GM12878 (cell line): ENCODE measurements around the gene KDM6B. TPM values are rescaled to one million over a fixed set of nuclear protein-coding genes. Genes with fewer than 3 reads are reported as not detected.

Experiments used
- ATAC-seq: fragments of 200-7000 bp; cut with Tn5 transposase; 3 replicates; pipeline ENCODE4 v1.9.1; 2020; ENCODE audit warnings: mild to moderate bottlenecking, moderate library complexity
- BruUV-seq: library from RNA; stranded (reverse); fragments of 400-500 nt; replicated peaks from 2 replicates; lab custom pipeline; 2021; lab: Mats Ljungman, UMichigan
- CTCF ChIA-PET: fragments of 300-600 bp; sonication (Branson Sonifier 250); formaldehyde crosslinking; extraction: SDS; loops from one replicate; lab custom pipeline; 2021; ENCODE audit warnings: inconsistent platforms; lab: Yijun Ruan, JAX
- POLR2A ChIA-PET: fragments of 350-600 bp; formaldehyde crosslinking; extraction: SDS; loops from one replicate; lab custom pipeline; 2021; ENCODE audit warnings: inconsistent platforms; lab: Charles Lee
- RAD21 ChIA-PET: fragments of 300-600 bp; sonication (Branson Sonifier 250); formaldehyde crosslinking; loops from one replicate; lab custom pipeline; 2023; ENCODE audit warnings: antibody characterized with exemption; ENCODE audit not compliant: unreplicated experiment; lab: Charles Lee
- SMC1A ChIA-PET: fragments of 300-600 bp; sonication (Branson Sonifier 250); formaldehyde crosslinking; loops from one replicate; lab custom pipeline; 2023; ENCODE audit not compliant: unreplicated experiment, uncharacterized antibody; lab: Charles Lee
- DNase-seq: peaks from one replicate; pipeline ENCODE4 v3.0.0-alpha.2; 2011; ENCODE audit warnings: low read depth, low spot score
- FAIRE-seq: peaks from 3 replicates; lab custom pipeline; 2011; peaks lifted over from hg19 to GRCh38; lab: Jason Lieb, UNC
- H2AFZ ChIP-seq: 2 replicates; pipeline ENCODE4 v1.6.0; 2011; ENCODE audit warnings: low read depth, low read length, control low read depth; ENCODE audit not compliant: control insufficient read depth
- H3K27ac ChIP-seq: 2 replicates; pipeline ENCODE4 v1.5.1; 2011; ENCODE audit warnings: control low read depth; ENCODE audit not compliant: control insufficient read depth, insufficient read depth
- H3K27me3 ChIP-seq, 2 experiments: replicated peaks in 1 of 2; 2 replicates each; pipeline versions ENCODE4 v1.6.0 to v1.6.1; 2011; ENCODE audit warnings: low read length in 1 of 2; ENCODE audit not compliant: control insufficient read depth in 2 of 2, insufficient read depth in 2 of 2
- H3K36me3 ChIP-seq, 2 experiments: 2 replicates each; pipeline ENCODE4 v1.5.1; 2011; ENCODE audit warnings: low read length in 1 of 2; ENCODE audit not compliant: control insufficient read depth in 2 of 2, insufficient read depth in 2 of 2
- H3K4me1 ChIP-seq: 2 replicates; pipeline ENCODE4 v1.6.1; 2011; ENCODE audit warnings: mild to moderate bottlenecking, low read length, moderate library complexity, mixed read lengths; ENCODE audit not compliant: control insufficient read depth, insufficient read depth
- H3K4me2 ChIP-seq: 2 replicates; pipeline ENCODE4 v1.6.0; 2011; ENCODE audit warnings: control low read depth; ENCODE audit not compliant: control insufficient read depth, insufficient read depth
- H3K4me3 ChIP-seq: fragments of 200-600 bp; sonication (generic); 2 replicates; pipeline ENCODE4 v1.5.1; 2016
- H3K79me2 ChIP-seq: 2 replicates; pipeline ENCODE4 v1.6.0; 2011; ENCODE audit warnings: low read length; ENCODE audit not compliant: control insufficient read depth, insufficient read depth
- H3K9ac ChIP-seq: 2 replicates; pipeline ENCODE4 v1.8.0; 2011; ENCODE audit warnings: low read length, control low read depth, mixed read lengths; ENCODE audit not compliant: control insufficient read depth, insufficient read depth
- H3K9me3 ChIP-seq: replicated peaks from 3 replicates; pipeline ENCODE4 v1.5.1; 2011; ENCODE audit warnings: mild to moderate bottlenecking, low read length; ENCODE audit not compliant: control insufficient read depth, insufficient read depth
- H4K20me1 ChIP-seq: 2 replicates; pipeline ENCODE4 v1.6.0; 2011; ENCODE audit not compliant: control insufficient read depth, insufficient read depth
- ATF7 ChIP-seq: fragments of 450-650 bp; IDR thresholded peaks from 2 replicates; pipeline ENCODE4 v1.6.1; 2016; ENCODE audit warnings: low read depth, mild to moderate bottlenecking
- BACH1 ChIP-seq: fragments of 450-650 bp; IDR thresholded peaks from 2 replicates; pipeline ENCODE4 v1.6.1; 2017; ENCODE audit warnings: mild to moderate bottlenecking, borderline replicate concordance
- CEBPB ChIP-seq, 2 experiments: fragments of 150-350 bp in 1 of 2; IDR thresholded peaks; 2 replicates each; pipeline ENCODE4 v1.6.1; 2012 to 2014; ENCODE audit warnings: low read depth in 2 of 2, low read length in 2 of 2, borderline replicate concordance in 1 of 2, inconsistent platforms in 1 of 2
- CREB1 ChIP-seq: IDR thresholded peaks from 2 replicates; pipeline ENCODE4 v1.6.1; 2012; ENCODE audit warnings: low read depth, mild to moderate bottlenecking, inconsistent platforms
- CUX1 ChIP-seq: IDR thresholded peaks from 2 replicates; pipeline ENCODE4 v1.6.1; 2012; ENCODE audit warnings: improper control_type of control experiment, low read depth, low read length; ENCODE audit not compliant: insufficient replicate concordance
- MEF2B ChIP-seq: fragments of 450-650 bp; IDR thresholded peaks from 2 replicates; pipeline ENCODE4 v1.6.1; 2018; ENCODE audit warnings: mild to moderate bottlenecking, moderate library complexity; ENCODE audit not compliant: partially characterized antibody, poor library complexity, severe bottlenecking
- NFYB ChIP-seq: IDR thresholded peaks from 2 replicates; pipeline ENCODE4 v1.6.1; 2011; ENCODE audit warnings: low read depth, mild to moderate bottlenecking, low read length, improper control_type of control experiment, moderate library complexity; ENCODE audit not compliant: insufficient read depth
- NR2C2 ChIP-seq: IDR thresholded peaks from 2 replicates; pipeline ENCODE4 v1.6.1; 2011; ENCODE audit warnings: borderline replicate concordance, low read depth; ENCODE audit not compliant: control insufficient read depth, insufficient read length
- RAD21 ChIP-seq: IDR thresholded peaks from 2 replicates; pipeline ENCODE4 v1.6.1; 2011; ENCODE audit warnings: mild to moderate bottlenecking, low read depth, low read length, moderate library complexity; ENCODE audit not compliant: insufficient read depth
- RBBP5 ChIP-seq: fragments of 200-600 bp; sonication (generic); conservative IDR thresholded peaks from 2 replicates; pipeline ENCODE4 v1.6.1; 2016
- RUNX3 ChIP-seq: IDR thresholded peaks from 2 replicates; pipeline ENCODE4 v1.6.1; 2012; ENCODE audit warnings: low read length, inconsistent platforms
- SMAD1 ChIP-seq: fragments of 450-650 bp; IDR thresholded peaks from 2 replicates; pipeline ENCODE4 v1.6.1; 2018; ENCODE audit warnings: mild to moderate bottlenecking, low read depth; ENCODE audit not compliant: partially characterized antibody
- SP1 ChIP-seq: IDR thresholded peaks from one replicate; pipeline ENCODE4 v1.6.1; 2011; ENCODE audit warnings: low read depth, low read length
- SUPT20H ChIP-seq: IDR thresholded peaks from 2 replicates; pipeline ENCODE4 v1.6.1; 2011; ENCODE audit warnings: low read depth, mild to moderate bottlenecking, low read length, moderate library complexity, borderline replicate concordance; ENCODE audit not compliant: control insufficient read depth
- TAF1 ChIP-seq: IDR thresholded peaks from 2 replicates; pipeline ENCODE4 v1.6.1; 2011; ENCODE audit warnings: mild to moderate bottlenecking, low read depth, low read length, borderline replicate concordance
- ZBED1 ChIP-seq: IDR thresholded peaks from 2 replicates; pipeline ENCODE4 v1.6.1; 2016; ENCODE audit warnings: borderline replicate concordance
- ZNF384 ChIP-seq: IDR thresholded peaks from 2 replicates; pipeline ENCODE4 v1.6.1; 2012; ENCODE audit warnings: low read depth, mild to moderate bottlenecking, low read length, improper control_type of control experiment, borderline replicate concordance
- WGBS: methylation state at CpG from one replicate; pipeline ENCODE4 v1.1.6; 2016; ENCODE audit warnings: low lambda C conversion rate; ENCODE audit not compliant: insufficient replicate concordance, insufficient coverage; ENCODE audit errors: missing lambda C conversion rate; 5-methylcytosine and 5-hydroxymethylcytosine counted together
- in situ Hi-C: fragments of 300-500 bp; cut with MboI; formaldehyde crosslinking; loops from 9 replicates; pipeline ENCODE4 v1.14.3; 2018; ENCODE audit warnings: mixed read lengths
- intact Hi-C: fragments of 100-400 bp; cut with micrococcal nuclease; formaldehyde crosslinking; loops from one replicate; pipeline ENCODE4 v1.14.2; 2022; ENCODE audit not compliant: unreplicated experiment
- polyA plus RNA-seq, 11 experiments: library from polyadenylated mRNA; depleted of rRNA in 4 of 11; unstranded in 6 of 11; stranded (reverse) in 5 of 11; fragments of >200 nt; fragmentation: Nextera tagmentation in 4 of 11; fragmentation: Illumina TruSeq in 1 of 11; extraction: Ambion mirVana in 4 of 11; extraction: Trizol in 1 of 11; gene quantifications; 1 replicate in 1 of 11; 2 replicates in 10 of 11; pipeline versions ENCODE4 v1.2.1 to v1.2.3, GENCODE V29; 2011 to 2016; ENCODE audit warnings: inconsistent platforms in 2 of 11, missing spikeins in 2 of 11, low read depth in 1 of 11
- total RNA-seq, 4 experiments: library from RNA; depleted of rRNA in 3 of 4; stranded (reverse); fragments of >200 nt in 3 of 4; fragmentation: Illumina TruSeq in 1 of 4; extraction: Trizol in 1 of 4; gene quantifications; 2 replicates each; pipeline versions ENCODE4 v1.2.1 to v1.2.3, GENCODE V29; 2013 to 2021

Gene KDM6B
- total and polyA plus RNA-seq, 10 of the 15 experiments (the other 5 are each of a cell fraction or from before 2014, with no cell fraction given), result 0.05 to 33.5 (median 2.3) TPM

DNA sequence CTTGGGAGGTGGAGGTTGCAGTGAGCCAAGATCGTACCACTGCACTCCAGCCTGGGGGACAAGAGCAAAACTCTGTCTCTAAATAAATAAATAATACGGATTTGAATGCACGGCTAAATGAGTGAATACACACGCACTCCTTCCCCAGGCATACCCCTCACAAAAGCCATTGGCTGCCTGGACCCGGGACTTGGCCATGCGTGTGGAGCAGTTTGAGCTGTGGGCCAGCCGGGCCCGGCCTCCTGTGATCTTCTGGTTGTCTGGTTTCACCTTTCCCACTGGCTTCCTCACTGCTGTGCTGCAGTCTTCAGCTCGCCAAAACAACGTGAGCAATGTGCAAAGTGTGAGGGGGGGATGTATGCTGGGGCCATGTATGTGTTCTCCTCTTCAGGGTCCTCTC lies 1.6 kb upstream of the KDM6B start:
- CTCF ChIA-PET, result interaction anchor here (1.0 to 5.9 kb wide), 11 partner anchors 8 to 209 kb away, joined by 3 to 57 read pairs (median 11); partner anchors contain the start of genes GUCY2D, NAA38 and TP53
- Histone ChIP-seq H3K9ac (no peak overlapping the region), H3K4me2 (no peak overlapping the region), H2AFZ (no peak overlapping the region), H3K4me3 (no peak overlapping the region), H3K9me3 (no peaks in the 10 kb centered on the region), H4K20me1 (no peaks in the 10 kb centered on the region)
- WGBS, result 47% methylated on average over 10 of the region's 10 CpGs
- ATAC-seq, result no peak
- no peak for FAIRE-seq
- RAD21 ChIA-PET, result interaction anchor here (1.0 to 4.2 kb wide), 3 partner anchors 11 to 19 kb away, joined by 3 to 27 read pairs (median 3); no protein-coding TSS in a partner anchor
- no peak for DNase-seq
- SMC1A ChIA-PET, result interaction anchor here (1.2 to 1.7 kb wide), 3 partner anchors 9 to 25 kb away, joined by 4 to 6 read pairs (median 5); partner anchors contain the start of gene NAA38
- no TSS peak for BruUV-seq
- TF ChIP-seq MEF2B (no peak), CEBPB (IDR thresholded peaks at IDR 0.05; ENCODE audit: borderline replicate concordance in 1 of 2, low read depth in 2 of 2, low read length in 2 of 2) (no peak), RUNX3 (no peak), RBBP5 (no peak), ZBED1 (no peak), SP1 (no peak), NR2C2 (no peak), SMAD1 (no peak), TAF1 (no peak), CREB1 (no peak), ATF7 (no peak), SUPT20H (no peak), CUX1 (no peak), ZNF384 (no peak), NFYB (no peak), RAD21 (no peak), BACH1 (no peak)
- TF ChIP-seq, all 136 proteins: peak for 0
- Histone ChIP-seq H3K79me2 (peaks cover 15% of the 10 kb centered on the region), H3K27ac (no peak overlapping the region), H3K36me3 (no peaks in the 10 kb centered on the region), H3K4me1 (peaks cover 3% of the 10 kb centered on the region), H3K27me3 (peaks cover 0 to 1% of the 10 kb centered on the region in 2 experiments; a peak in 1 of 4 replicates)
- in situ Hi-C loops, result no loop called here
- intact Hi-C loops, result no loop called here
- POLR2A ChIA-PET, result interaction anchor here (1.1 to 4.9 kb wide), 4 partner anchors 11 to 158 kb away, joined by 3 to 49 read pairs (median 6); partner anchors contain the start of gene NAA38
